Gastroesophageal sphincter (tissue), 3 donors: Measurements from ENCODE around the gene INTS7.

Experiments
- CTCF ChIP-seq, 4 experiments: fragments of 200-600 bp in 2 of 4; fragments of 450-650 bp in 2 of 4; sonication (generic) in 1 of 4; IDR thresholded peaks; one replicate each; pipeline ENCODE4 v1.5.1; 2017 to 2019; ENCODE audit warnings: antibody characterized with exemption in 4 of 4, mild to moderate bottlenecking in 2 of 4, moderate library complexity in 2 of 4
- EP300 ChIP-seq: sonication (generic); formaldehyde crosslinking; IDR thresholded peaks from one replicate; pipeline ENCODE4 v1.6.1; 2017; ENCODE audit warnings: antibody characterized with exemption, mild to moderate bottlenecking
- POLR2A ChIP-seq, 2 donors: fragments of 450-650 bp; IDR thresholded peaks; one replicate each; pipeline ENCODE4 v1.6.1; 2017; ENCODE audit warnings: antibody characterized with exemption in 2 of 2, mild to moderate bottlenecking in 2 of 2, moderate library complexity in 1 of 2

GRCh38 chr1:211891708-211892107, 143.6 kb downstream of the INTS7 start:
- no peak for TF ChIP-seq EP300
- no peak for TF ChIP-seq CTCF (IDR thresholded peaks at IDR 0.05)
- no peak for TF ChIP-seq POLR2A (IDR thresholded peaks at IDR 0.05)
